HG02798 (cell line): ENCODE results near the gene DNAH7.

ENCODE experiments used
- ATAC-seq: cut with Tn5 transposase; IDR thresholded peaks from one replicate; pipeline ENCODE4 v1.9.1; 2021; ENCODE audit warnings: mild to moderate bottlenecking; ENCODE audit not compliant: unreplicated experiment, poor library complexity

Gene DNAH7

GRCh38 chr2:195879153-195879552 lies 189.5 kb downstream of the DNAH7 start:
- ATAC-seq, result no peak

- ATAC-seq, result no peak
Measured at GRCh38 chr2:195871326-195871725, 197.3 kb downstream of the DNAH7 start.

GRCh38 chr2:195864316-195864715 lies 204.3 kb downstream of the DNAH7 start:
- no peak for ATAC-seq

- ATAC-seq, result no peak
Measured at GRCh38 chr2:195863564-195863963, 205.1 kb downstream of the DNAH7 start.

GRCh38 chr2:195863121-195863520 lies 205.5 kb downstream of the DNAH7 start:
- ATAC-seq, result no peak

- no peak for ATAC-seq
Measured at GRCh38 chr2:195861821-195862220, 206.8 kb downstream of the DNAH7 start.

- no peak for ATAC-seq
Measured at GRCh38 chr2:195859513-195859912, 209.1 kb downstream of the DNAH7 start.

GRCh38 chr2:195857132-195857531 lies 211.5 kb downstream of the DNAH7 start:
- ATAC-seq, result no peak

- ATAC-seq, result no peak
Measured at GRCh38 chr2:195850764-195851163, 217.9 kb downstream of the DNAH7 start.

- no peak for ATAC-seq
Measured at GRCh38 chr2:195848119-195848899, 220.3 kb downstream of the DNAH7 start.

GRCh38 chr2:195842932-195843331 lies 225.7 kb downstream of the DNAH7 start:
- peak; percentile 54 for ATAC-seq

- no peak for ATAC-seq
Measured at GRCh38 chr2:195838002-195838401, 230.6 kb downstream of the DNAH7 start.

GRCh38 chr2:195836002-195836401 lies 232.6 kb downstream of the DNAH7 start:
- ATAC-seq, result no peak

GRCh38 chr2:195834836-195835235 lies 233.8 kb downstream of the DNAH7 start:
- no peak for ATAC-seq

GRCh38 chr2:195830968-195831950 lies 237.4 kb downstream of the DNAH7 start:
- no peak for ATAC-seq

GRCh38 chr2:195824478-195824877 lies 244.2 kb downstream of the DNAH7 start:
- no peak for ATAC-seq

- no peak for ATAC-seq
Measured at GRCh38 chr2:195823206-195823605, 245.4 kb downstream of the DNAH7 start.

GRCh38 chr2:195821566-195821932 lies 247.1 kb downstream of the DNAH7 start:
- ATAC-seq, result no peak

- ATAC-seq, result no peak
Measured at GRCh38 chr2:195820867-195821565, 247.6 kb downstream of the DNAH7 start.

- ATAC-seq, result no peak
Measured at GRCh38 chr2:195820373-195820772, 248.3 kb downstream of the DNAH7 start.

- no peak for ATAC-seq
Measured at GRCh38 chr2:195819276-195819675, 249.4 kb downstream of the DNAH7 start.
